Measurements from ENCODE around the gene TPI1.

The TPI1 gene

GRCh38 chr12:6867413-6868210, at the start of gene TPI1:
TPI1 (plus strand) TSS chr12:6867531; CDS start chr12:6867567, 36 bp downstream.
- ATAC-seq = peak; percentile 69 to 75

GRCh38 chr12:6817662-6818157, 49.6 kb upstream of the TPI1 start:
- no peak for ATAC-seq

- ATAC-seq = no peak
These were observed 49.1 kb upstream of the TPI1 start for GRCh38 chr12:6818222-6818621.

GRCh38 chr12:6818645-6819044, 48.7 kb upstream of the TPI1 start:
- ATAC-seq = no peak

GRCh38 chr12:6819106-6820030, 48.0 kb upstream of the TPI1 start:
- ATAC-seq = no peak

- no peak for ATAC-seq
These were observed 47.2 kb upstream of the TPI1 start for GRCh38 chr12:6820166-6820565.

GRCh38 chr12:6821591-6822425, 45.5 kb upstream of the TPI1 start, which contains the start of gene GPR162:
GPR162 (plus strand) TSS chr12:6821821; CDS start chr12:6823899, 2,078 bp downstream.
- ATAC-seq = peak; percentile 5 to 9

- no peak for ATAC-seq
These were observed 44.8 kb upstream of the TPI1 start for GRCh38 chr12:6822426-6823135.

GRCh38 chr12:6823182-6824084, 43.9 kb upstream of the TPI1 start:
- no peak for ATAC-seq

GRCh38 chr12:6824085-6824775, 43.1 kb upstream of the TPI1 start:
- ATAC-seq = no peak

- no peak for ATAC-seq
These were observed 42.4 kb upstream of the TPI1 start for GRCh38 chr12:6824901-6825381.

- peak; percentile 63 to 69 for ATAC-seq
These were observed 41.8 kb upstream of the TPI1 start for GRCh38 chr12:6825398-6826124.

- ATAC-seq = no peak
These were observed 41.1 kb upstream of the TPI1 start for GRCh38 chr12:6826125-6826733.

GRCh38 chr12:6826734-6827436, 40.4 kb upstream of the TPI1 start:
- ATAC-seq = no peak

GRCh38 chr12:6827437-6827911, 39.9 kb upstream of the TPI1 start:
- ATAC-seq = no peak

- peak; percentile 36 to 55 for ATAC-seq
These were observed 39.1 kb upstream of the TPI1 start, which contains the start of gene P3H3 for GRCh38 chr12:6827982-6828780. P3H3 (plus strand) TSS chr12:6828407; CDS start chr12:6828441, 34 bp downstream.

All from activated CD4-positive, CD25-positive, alpha-beta regulatory T cell treated with anti-CD3 and anti-CD28 coated beads, Interleukin-2, amount 50 U/mL, for 24 hours (primary cell).